Panc1 (cell line): ENCODE data around the gene AIRE.

Experiments
- POLR2AphosphoS5 ChIP-seq: IDR thresholded peaks from 2 replicates; pipeline ENCODE4 v1.6.1; 2012; ENCODE audit warnings: mild to moderate bottlenecking, low read depth, low read length, moderate library complexity
- TF ChIP-seq, protein P1 (sequence below): fragments of 450-650 bp; IDR thresholded peaks from 2 replicates; pipeline ENCODE4 v1.5.1; 2017; ENCODE audit warnings: mild to moderate bottlenecking
- TF ChIP-seq, protein P2 (sequence below), 2 experiments: IDR thresholded peaks; 2 replicates each; pipeline ENCODE4 v1.6.1; 2011 to 2012; ENCODE audit warnings: low read depth in 2 of 2, control low read depth in 1 of 2, low read length in 1 of 2, mild to moderate bottlenecking in 1 of 2, moderate library complexity in 1 of 2; ENCODE audit not compliant: insufficient read depth in 1 of 2

DNA sequence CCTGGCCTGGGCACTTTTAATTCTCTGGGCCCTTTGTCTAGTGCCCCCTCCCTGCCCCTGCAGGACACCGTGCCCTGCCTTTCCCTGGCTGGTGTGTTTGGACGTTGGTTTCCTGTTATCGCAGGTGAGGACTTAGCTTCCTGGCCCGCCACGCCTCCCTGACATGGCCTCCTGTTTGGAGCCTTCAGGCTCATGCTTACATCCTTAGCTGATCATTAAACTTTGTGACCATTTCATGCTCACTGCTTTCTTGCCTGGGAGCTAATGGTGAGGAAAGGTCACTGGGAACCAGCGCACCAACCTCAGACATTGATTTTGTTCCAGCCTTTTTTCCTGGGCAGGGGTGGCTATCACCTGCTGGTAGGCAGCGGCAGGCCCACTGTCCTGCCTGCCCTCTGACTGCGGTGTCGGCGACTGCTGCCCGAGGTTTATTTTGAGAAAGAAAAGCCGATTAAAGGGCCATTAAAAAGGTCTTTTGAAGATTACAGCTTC, 17.9 kb downstream of the AIRE start:
- TF ChIP-seq, protein P1, sequence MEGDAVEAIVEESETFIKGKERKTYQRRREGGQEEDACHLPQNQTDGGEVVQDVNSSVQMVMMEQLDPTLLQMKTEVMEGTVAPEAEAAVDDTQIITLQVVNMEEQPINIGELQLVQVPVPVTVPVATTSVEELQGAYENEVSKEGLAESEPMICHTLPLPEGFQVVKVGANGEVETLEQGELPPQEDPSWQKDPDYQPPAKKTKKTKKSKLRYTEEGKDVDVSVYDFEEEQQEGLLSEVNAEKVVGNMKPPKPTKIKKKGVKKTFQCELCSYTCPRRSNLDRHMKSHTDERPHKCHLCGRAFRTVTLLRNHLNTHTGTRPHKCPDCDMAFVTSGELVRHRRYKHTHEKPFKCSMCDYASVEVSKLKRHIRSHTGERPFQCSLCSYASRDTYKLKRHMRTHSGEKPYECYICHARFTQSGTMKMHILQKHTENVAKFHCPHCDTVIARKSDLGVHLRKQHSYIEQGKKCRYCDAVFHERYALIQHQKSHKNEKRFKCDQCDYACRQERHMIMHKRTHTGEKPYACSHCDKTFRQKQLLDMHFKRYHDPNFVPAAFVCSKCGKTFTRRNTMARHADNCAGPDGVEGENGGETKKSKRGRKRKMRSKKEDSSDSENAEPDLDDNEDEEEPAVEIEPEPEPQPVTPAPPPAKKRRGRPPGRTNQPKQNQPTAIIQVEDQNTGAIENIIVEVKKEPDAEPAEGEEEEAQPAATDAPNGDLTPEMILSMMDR, result no peak
- no peak for TF ChIP-seq POLR2AphosphoS5
- TF ChIP-seq, protein P2, sequence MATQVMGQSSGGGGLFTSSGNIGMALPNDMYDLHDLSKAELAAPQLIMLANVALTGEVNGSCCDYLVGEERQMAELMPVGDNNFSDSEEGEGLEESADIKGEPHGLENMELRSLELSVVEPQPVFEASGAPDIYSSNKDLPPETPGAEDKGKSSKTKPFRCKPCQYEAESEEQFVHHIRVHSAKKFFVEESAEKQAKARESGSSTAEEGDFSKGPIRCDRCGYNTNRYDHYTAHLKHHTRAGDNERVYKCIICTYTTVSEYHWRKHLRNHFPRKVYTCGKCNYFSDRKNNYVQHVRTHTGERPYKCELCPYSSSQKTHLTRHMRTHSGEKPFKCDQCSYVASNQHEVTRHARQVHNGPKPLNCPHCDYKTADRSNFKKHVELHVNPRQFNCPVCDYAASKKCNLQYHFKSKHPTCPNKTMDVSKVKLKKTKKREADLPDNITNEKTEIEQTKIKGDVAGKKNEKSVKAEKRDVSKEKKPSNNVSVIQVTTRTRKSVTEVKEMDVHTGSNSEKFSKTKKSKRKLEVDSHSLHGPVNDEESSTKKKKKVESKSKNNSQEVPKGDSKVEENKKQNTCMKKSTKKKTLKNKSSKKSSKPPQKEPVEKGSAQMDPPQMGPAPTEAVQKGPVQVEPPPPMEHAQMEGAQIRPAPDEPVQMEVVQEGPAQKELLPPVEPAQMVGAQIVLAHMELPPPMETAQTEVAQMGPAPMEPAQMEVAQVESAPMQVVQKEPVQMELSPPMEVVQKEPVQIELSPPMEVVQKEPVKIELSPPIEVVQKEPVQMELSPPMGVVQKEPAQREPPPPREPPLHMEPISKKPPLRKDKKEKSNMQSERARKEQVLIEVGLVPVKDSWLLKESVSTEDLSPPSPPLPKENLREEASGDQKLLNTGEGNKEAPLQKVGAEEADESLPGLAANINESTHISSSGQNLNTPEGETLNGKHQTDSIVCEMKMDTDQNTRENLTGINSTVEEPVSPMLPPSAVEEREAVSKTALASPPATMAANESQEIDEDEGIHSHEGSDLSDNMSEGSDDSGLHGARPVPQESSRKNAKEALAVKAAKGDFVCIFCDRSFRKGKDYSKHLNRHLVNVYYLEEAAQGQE (IDR thresholded peaks at IDR 0.05; ENCODE audit: insufficient read depth in 1 of 2, low read depth in 2 of 2, low read length in 1 of 2), result no peak
